Umbilical cord (tissue), 2 donors: Measurements from ENCODE around the gene AHI1. TPM values are rescaled to one million over a fixed set of nuclear protein-coding genes. Genes with fewer than 3 reads are reported as not detected.

Experiments
- DNase-seq: peaks from one replicate; pipeline ENCODE4 v3.0.0-alpha.2; 2015; ENCODE audit warnings: low spot score
- total RNA-seq: library from RNA; depleted of rRNA; stranded (reverse); fragments of >200 nt; gene quantifications from one replicate; pipeline ENCODE4 v1.2.3, GENCODE V29; 2014; ENCODE audit warnings: low replicate concordance; ENCODE audit not compliant: insufficient read depth

The AHI1 gene
- total RNA-seq, 1 donor from 2014 or later: 57.1 TPM

- no peak for DNase-seq
Observed at GRCh38 chr6:135299256-135299655, 198.3 kb downstream of the AHI1 start.

DNA sequence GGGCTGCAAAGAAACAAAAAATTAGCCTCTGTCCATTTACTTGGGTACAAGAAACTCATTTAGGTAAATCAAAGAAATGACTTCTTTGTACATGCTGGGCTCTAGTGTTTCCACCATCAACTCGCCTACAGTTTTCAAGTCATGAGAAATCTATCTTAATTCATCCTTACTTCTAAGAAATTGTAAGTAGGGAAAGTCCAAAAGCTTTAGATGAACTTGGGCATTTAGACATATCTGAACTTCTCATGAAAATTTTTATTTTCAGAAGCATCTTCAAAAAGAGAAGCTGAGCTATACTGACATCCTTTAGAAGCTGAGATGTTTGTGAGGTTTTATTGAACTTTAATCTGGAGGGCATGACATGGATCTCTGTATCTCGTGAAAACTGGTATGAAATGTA is 199.1 kb downstream of the AHI1 start:
- DNase-seq: no peak

DNA sequence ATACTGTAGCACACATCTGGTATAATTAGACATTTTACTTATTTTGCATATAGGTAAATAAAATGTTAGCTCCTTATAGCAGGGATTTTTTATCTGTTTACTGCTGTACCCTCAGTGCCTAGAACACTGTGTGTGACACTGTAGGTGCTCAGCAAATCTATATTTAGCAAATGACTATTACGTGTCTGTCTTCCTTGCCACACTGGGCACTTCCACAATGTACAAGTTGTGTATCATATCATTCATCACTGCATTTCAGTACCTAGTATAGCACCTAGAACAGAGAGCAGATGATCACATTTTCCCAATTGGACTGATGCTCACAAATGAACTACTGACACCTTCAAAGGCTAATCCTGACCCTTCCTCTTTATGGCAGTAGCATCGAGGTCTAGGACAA is 200.8 kb downstream of the AHI1 start:
- no peak for DNase-seq

GRCh38 chr6:135295085-135295484 is 202.5 kb downstream of the AHI1 start:
- no peak for DNase-seq

GRCh38 chr6:135291288-135292076 is 206.1 kb downstream of the AHI1 start:
- DNase-seq: no peak

GRCh38 chr6:135289816-135290215 is 207.7 kb downstream of the AHI1 start:
- no peak for DNase-seq

- DNase-seq: no peak
Observed at GRCh38 chr6:135286962-135287538, 210.5 kb downstream of the AHI1 start.

DNA sequence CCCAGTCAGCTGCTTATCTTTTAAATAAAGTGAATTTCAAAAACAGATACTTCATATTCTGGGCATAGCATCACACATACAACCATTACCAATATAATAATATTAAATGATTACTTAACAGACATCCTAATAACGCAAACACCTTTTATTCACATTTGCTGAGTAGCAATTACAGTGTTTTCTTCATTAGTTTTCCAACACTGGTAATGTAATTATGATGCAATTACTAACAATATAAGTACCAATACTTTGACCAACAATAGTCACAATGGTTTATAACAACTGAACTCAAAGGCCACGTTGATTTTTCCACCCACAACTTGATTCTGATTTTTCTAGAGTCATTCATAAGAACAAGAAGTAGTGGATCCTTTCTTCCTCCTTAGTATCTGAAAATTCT is 212.4 kb downstream of the AHI1 start:
- no peak for DNase-seq

DNA sequence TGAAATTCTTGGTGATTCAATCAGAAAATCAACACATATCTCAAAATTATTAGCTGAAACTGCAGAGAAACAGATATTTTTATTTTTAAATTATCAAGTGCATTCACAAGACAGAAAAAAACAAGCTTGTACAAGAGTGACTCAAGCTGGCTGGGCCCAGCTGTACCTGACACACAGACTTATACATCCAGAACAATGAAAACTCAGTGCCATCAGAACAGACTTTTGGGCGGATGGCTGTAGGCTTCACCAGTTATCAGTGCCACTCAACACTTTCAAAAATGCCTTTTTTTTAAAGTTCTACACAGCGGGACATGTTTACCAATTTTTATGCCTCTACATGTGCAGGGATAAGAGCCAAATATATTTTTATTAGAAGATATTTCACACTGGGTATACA is 213.6 kb downstream of the AHI1 start:
- DNase-seq: no peak

DNA sequence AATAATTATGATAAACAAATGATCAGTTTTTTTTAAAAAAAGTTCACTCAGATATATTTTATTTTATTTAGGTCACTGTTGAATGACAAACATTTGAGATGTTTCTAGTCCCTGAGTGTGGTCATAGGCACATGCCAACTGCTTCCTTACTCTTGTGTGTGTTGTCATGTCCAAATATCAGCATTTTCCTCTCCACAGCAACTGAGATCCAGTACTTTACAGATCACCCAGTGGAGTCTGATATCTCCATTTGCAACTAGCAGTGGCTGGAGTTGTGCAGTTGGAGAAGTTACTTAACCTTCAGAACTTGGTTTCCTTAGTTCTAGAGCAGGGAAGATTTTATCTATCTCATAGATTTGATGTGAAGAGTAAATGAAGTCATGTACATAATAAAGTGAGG is 215.1 kb downstream of the AHI1 start:
- DNase-seq: no peak

DNA sequence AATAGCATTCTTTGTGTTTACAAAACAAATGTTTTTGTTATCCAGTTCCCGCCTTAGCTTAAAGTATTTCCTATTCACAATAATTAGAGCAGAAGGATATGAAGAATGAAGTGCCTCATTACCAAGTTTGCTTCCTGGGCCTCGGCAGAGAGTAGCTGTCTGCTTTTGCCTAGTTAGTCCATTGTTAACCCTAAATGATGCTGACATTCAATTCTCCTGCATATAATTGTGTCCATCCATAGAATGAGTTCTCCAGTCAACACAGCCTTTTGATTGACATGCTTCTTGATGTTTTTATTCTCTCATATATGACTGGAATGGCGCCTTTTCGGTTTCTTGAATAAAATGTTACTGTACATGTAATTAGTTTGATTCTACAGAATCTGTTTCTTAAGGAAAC is 215.6 kb downstream of the AHI1 start:
- no peak for DNase-seq

GRCh38 chr6:135281227-135281626 is 216.3 kb downstream of the AHI1 start:
- peak; percentile 43 for DNase-seq

DNA sequence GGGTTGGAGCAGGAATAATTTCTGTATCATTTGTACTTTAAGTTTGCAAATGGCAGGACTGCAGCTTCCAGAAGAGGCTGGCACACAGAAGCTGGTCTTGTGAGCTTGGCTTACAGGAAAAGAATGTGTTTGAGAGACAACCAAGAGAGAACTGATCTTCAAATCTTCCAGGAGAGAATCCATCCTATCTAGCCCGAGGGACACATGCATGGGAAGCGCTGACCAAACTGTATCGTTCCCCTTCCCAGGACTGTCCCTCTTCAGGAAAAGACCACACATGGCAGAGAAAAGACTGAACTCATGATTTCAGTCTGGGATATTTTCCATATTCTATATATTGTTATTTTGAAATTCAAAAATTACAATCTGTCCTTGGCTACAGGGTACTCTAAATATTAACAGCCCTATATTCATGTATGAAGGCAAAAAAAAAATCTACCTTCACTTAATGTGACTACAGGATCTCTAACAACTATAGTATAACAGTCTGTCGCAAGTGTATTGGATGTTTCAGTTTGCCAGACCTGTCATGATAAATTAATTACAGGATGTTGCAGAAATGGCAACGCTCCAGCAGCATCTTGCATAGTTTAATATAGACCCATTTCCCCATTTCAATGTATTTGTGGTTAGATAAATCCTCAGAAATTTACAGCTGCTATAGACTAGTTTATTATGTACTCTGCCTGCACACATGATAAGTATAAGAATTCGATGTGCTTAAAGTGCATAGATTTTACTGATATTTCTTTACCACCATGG is 217.0 kb downstream of the AHI1 start:
- DNase-seq: peak; percentile 6

GRCh38 chr6:135277422-135277821 is 220.1 kb downstream of the AHI1 start:
- no peak for DNase-seq

DNA sequence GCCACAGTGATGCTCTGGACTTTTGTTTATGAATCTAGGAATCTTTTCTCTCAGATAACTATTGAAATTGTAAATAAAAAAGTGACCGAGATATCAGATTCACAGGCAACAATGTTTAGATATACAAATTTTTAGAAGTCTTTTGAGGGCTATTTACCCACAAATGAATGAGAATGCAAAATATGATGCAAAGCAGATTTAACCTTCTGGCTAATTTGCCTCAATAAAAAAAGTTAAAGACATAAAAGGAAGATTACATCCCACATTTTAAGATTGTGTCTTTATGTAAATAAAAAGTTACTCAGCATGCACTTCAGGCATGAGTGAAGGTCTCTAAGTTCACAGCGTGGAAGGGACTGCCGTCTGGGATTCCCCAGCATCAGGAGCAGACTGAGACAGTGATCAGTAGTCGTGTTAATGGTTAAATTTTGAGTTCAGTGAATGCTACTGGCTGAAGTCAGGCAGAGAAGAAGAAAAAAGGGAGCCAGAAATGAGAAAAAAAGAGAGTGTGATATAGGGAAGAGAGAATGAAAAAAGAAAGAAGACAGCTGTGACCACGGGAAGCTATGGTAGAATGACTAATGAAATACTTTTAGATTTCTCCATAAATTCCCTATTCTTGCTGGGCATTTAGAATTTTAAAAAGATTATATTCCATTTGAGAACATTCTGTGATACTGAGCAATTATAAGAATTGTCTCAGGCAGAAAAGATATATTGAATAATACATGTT is 222.8 kb downstream of the AHI1 start:
- DNase-seq: no peak

DNA sequence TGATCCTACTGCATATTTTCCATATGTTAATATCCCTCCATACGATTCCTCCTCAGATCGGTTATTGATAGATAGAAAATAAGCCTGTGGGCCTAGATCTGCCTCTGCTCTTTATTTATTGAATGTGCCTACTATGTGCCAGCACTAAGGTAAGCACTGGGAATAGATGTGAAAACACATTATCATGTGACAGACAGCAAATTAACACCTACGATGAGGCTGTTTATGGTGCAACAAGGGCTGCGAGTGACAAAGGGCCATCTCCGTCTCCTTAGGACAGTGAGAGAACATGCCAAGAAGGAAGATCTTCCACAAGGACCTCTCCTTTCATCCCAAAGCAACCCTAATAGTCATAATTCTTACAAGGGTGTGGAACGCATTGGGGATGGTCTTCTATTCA is 225.9 kb downstream of the AHI1 start:
- no peak for DNase-seq

GRCh38 chr6:135270676-135271536 is 226.6 kb downstream of the AHI1 start:
- no peak for DNase-seq

DNA sequence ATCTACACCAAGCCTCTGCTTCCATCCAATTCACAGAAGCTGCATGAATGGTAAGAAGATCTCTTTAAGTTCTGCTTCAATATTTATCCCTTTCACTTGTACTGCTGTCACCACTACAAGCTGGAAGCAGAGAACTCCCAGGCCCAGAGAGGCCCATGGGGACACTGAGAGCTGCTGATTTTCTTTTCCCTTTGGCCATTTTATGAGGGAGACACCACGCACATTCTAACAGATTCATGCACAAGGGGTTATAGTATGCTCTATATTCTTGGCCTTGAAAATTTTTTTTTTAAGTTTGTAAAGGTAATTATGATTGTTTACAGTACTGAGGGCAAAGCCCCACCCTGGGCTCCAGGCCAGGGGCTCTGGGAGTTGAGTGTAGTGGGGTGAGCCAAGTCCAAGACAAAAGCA is 228.1 kb downstream of the AHI1 start:
- DNase-seq: no peak

- no peak for DNase-seq
Observed at GRCh38 chr6:135268740-135269139, 228.8 kb downstream of the AHI1 start.

DNA sequence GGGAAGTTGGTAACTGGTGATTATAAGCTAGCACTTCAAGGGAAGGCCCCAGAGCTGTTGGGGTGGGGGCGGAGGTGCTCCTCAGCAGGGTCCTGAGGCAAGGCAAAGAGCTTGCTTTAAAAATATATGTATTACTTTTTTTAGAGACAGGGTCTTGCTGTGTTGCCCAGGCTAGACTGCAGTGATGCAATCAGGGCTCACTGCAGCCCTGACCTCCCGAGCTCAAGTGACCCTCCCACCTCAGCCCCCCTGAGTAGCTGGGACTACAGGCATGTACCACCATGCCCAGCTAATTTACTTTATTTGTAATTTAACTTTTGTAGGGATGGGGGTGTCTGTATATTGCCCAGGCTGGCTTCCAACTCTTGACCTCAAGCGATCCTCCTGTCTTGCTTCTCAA is 229.3 kb downstream of the AHI1 start:
- DNase-seq: no peak

DNA sequence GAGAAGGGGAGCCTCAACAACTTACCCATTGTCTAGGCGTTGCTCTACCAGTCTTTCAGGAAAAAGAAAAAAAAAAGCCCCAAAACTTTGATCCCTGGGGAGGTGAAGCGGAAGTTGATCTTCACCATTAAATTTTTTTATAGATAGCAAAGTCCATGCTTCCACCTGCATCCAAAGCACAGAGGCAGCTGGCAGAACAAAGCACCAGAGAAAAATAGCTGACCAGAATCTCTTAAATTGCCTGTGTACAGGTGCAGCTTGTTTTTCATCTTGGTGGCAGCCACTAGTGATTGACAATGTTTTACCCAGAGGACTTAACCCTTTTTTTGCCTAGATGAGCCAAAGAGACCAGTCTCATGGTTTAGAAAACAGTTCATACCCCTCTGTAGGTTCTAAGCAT is 230.5 kb downstream of the AHI1 start:
- DNase-seq: no peak
